Measurements from ENCODE around the gene CDKAL1. TPM values are rescaled to one million over a fixed set of nuclear protein-coding genes. Genes with fewer than 3 reads are reported as not detected.

CDKAL1 gene
- total and polyA plus RNA-seq, 10 of the 15 experiments (the other 5 are each of a cell fraction or from before 2014, with no cell fraction given), result 10.7 to 26.9 (median 17.3) TPM

DNA sequence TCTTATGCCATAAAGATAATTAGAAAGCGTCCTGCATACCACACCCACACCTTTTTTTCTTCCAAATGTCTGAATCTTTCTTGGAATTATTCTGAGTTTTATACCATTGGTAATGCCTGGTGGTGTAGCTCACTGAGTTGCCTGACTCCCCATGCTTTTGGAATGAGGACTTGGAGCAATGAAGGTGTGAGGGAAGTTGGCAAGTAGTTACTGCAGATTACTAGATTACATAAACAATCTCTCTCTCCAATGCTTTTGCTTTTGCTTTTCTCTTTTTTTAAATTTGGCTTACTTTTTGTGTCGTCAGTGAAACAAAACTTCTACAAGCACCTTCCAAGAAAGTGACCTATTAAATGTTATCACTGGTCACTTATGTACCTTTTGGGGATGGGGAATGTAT lies 653.2 kb downstream of the CDKAL1 start:
- ChIA-PET POLR2A (no interaction called here), SMC1A (ENCODE audit: uncharacterized antibody, unreplicated experiment) (interaction anchor here (1.0 to 2.0 kb wide), 3 partner anchors 23 to 26 kb away, joined by 3 to 9 read pairs (median 5); no protein-coding TSS in a partner anchor), CTCF (no interaction called here), RAD21 (ENCODE audit: unreplicated experiment) (interaction anchor here (0.9 kb wide), 1 partner anchor 10 kb away, joined by 3 read pairs; no protein-coding TSS in a partner anchor)
- no TSS peak for BruUV-seq (replicated peaks)
- Histone ChIP-seq H3K9ac (ENCODE audit: control insufficient read depth, insufficient read depth, low read length) (no peak overlapping the region), H3K4me3 (no peak overlapping the region), H3K36me3 (ENCODE audit: control insufficient read depth in 2 of 2, insufficient read depth in 2 of 2, low read length in 1 of 2) (no peaks in the 10 kb centered on the region), H3K4me1 (ENCODE audit: control insufficient read depth, insufficient read depth, low read length) (peaks cover 22% of the 10 kb centered on the region), H2AFZ (ENCODE audit: control insufficient read depth, low read depth, low read length) (no peak overlapping the region), H3K79me2 (ENCODE audit: control insufficient read depth, insufficient read depth, low read length) (no peaks in the 10 kb centered on the region), H3K4me2 (ENCODE audit: control insufficient read depth, insufficient read depth) (no peak overlapping the region), H3K27ac (ENCODE audit: control insufficient read depth, insufficient read depth) (no peak overlapping the region), H3K9me3 (replicated peaks; ENCODE audit: control insufficient read depth, insufficient read depth, low read length) (no peaks in the 10 kb centered on the region; the same call in 2 of the 3 replicates), H3K27me3 (replicated peaks in 1 of 2; ENCODE audit: control insufficient read depth in 2 of 2, insufficient read depth in 2 of 2, low read length in 1 of 2) (no peaks in the 10 kb centered on the region), H4K20me1 (ENCODE audit: control insufficient read depth, insufficient read depth) (no peaks in the 10 kb centered on the region)
- DNase-seq (ENCODE audit: low read depth, low spot score) (no peak), FAIRE-seq (peak; percentile 76), ATAC-seq (no peak)
- TF ChIP-seq CBX5 (IDR thresholded peaks at IDR 0.05; ENCODE audit: low read depth), result no peak
- TF ChIP-seq SRF (IDR thresholded peaks at IDR 0.05; ENCODE audit: low read depth in 2 of 2, low read length in 2 of 2), result no peak
- no peak for TF ChIP-seq ZNF207 (IDR thresholded peaks at IDR 0.05; ENCODE audit: borderline replicate concordance)
- no peak for TF ChIP-seq IRF3 (IDR thresholded peaks at IDR 0.05)
- no peak for TF ChIP-seq ZBTB4 (CRISPR knock-in tag; IDR thresholded peaks at IDR 0.05)
- TF ChIP-seq POLR2A (IDR thresholded peaks at IDR 0.05; ENCODE audit: low read depth, low read length), result no peak
- no peak for TF ChIP-seq NFXL1 (IDR thresholded peaks at IDR 0.05; ENCODE audit: borderline replicate concordance)
- no peak for TF ChIP-seq MTA3 (IDR thresholded peaks at IDR 0.05; ENCODE audit: borderline replicate concordance, low read length)
- no peak for TF ChIP-seq EGR1 (IDR thresholded peaks at IDR 0.05; ENCODE audit: borderline replicate concordance in 1 of 2, low read depth in 2 of 2, low read length in 2 of 2)
- no peak for TF ChIP-seq USF2 (IDR thresholded peaks at IDR 0.05; ENCODE audit: borderline replicate concordance, low read depth, low read length)
- no peak for TF ChIP-seq SMARCA5 (IDR thresholded peaks at IDR 0.05)
- no peak for TF ChIP-seq ZBED1 (IDR thresholded peaks at IDR 0.05; ENCODE audit: borderline replicate concordance)
- no peak for TF ChIP-seq PAX8 (IDR thresholded peaks at IDR 0.05)
- TF ChIP-seq E2F4 (IDR thresholded peaks at IDR 0.05; ENCODE audit: low read depth, low read length), result no peak
- TF ChIP-seq SUPT20H (IDR thresholded peaks at IDR 0.05; ENCODE audit: borderline replicate concordance, control insufficient read depth, low read depth, low read length), result no peak
- 67% methylated on average over 2 of the region's 2 CpGs for WGBS (ENCODE audit: insufficient coverage, insufficient replicate concordance, low lambda C conversion rate, missing lambda C conversion rate)
- in situ Hi-C loops (cut with MboI) (loop anchor here (25.0 kb wide), 1 partner anchor 400 kb away; the partner anchor contains the start of gene SOX4), intact Hi-C loops (cut with micrococcal nuclease; ENCODE audit: unreplicated experiment) (loop anchor here (10.0 kb wide), 3 partner anchors 247 to 397 kb away; no protein-coding TSS in a partner anchor)
